ENCODE data around the gene ATP9B. TPM values are rescaled to one million over a fixed set of nuclear protein-coding genes. Genes with fewer than 3 reads are reported as not detected.
A peak's percentile ranks its signal among the peaks of the same experiment; 100 is the strongest.
"Not testable (repeated sequence)": the region's sequence is repeated elsewhere in the genome, so short reads cannot be mapped to it uniquely, and the experiment has no call there.

Gene ATP9B
- total RNA-seq, 8 experiments from 2014 or later, result 15.6 to 44.1 (median 21.6) TPM

DNA sequence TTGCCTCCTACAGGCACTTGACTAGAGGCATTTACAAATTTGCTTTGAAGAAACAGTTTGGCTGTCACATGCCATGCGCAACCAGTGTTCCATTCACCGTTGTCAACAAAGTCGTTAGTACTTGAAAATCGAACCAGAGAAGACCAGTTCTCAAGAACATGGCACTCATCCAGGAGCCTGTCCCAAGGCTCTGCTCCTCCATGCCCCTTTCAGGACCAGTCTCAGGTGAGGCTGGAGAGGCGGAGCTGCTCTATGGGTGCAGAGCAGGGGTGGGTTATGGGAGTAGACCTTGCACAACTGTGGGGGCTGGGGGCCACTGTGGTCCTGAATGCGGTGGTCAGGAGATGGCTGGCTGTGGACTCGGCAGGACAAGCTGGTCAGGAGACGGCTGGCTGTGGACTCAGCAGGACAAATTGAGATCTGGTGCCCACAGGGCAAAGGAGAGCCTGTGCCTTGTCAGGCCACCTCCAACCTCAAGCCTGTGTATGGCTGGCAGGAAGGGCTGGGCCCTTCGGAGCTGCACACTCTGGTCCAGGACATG lies 12.3 kb upstream of the ATP9B start:
- no peak for ATAC-seq (replicated peaks in 6 of 8)

GRCh38 chr18:79058007-79058406 lies 11.2 kb upstream of the ATP9B start:
- WGBS, 10 experiments, result 0 to 60% (median 0%) methylated on average over 1 to 2 of the region's 2 CpGs; no CpG with 5 or more reads in 5 of the 10 experiments
- Histone ChIP-seq H3K4me1 (replicated peaks in 1 of 2) (no peaks in the 10 kb centered on the region), H3K4me3 (no peak overlapping the region), H3K27ac (no peak overlapping the region)
- ATAC-seq (replicated peaks in 6 of 8), result no peak
- in situ Hi-C loops (cut with MboI; ENCODE audit: low pct_unique_long_range_greater_than_20kb in 2 of 9, low sequenced_read_pairs in 9 of 9, unreplicated experiment in 9 of 9), result no loop called here

More for the DNA sequence above, 12.3 kb upstream of the ATP9B start:
- Histone ChIP-seq H3K4me3 (no peak overlapping the region), H3K27ac (no peak overlapping the region), H3K4me1 (replicated peaks in 1 of 2) (no peaks in the 10 kb centered on the region)
- 20 to 100% (median 78%) methylated on average over 1 to 6 of the region's 9 CpGs; no CpG with 5 or more reads in 3 of the 10 experiments for WGBS, 10 experiments
- in situ Hi-C loops (cut with MboI; ENCODE audit: low pct_unique_long_range_greater_than_20kb in 2 of 9, low sequenced_read_pairs in 9 of 9, unreplicated experiment in 9 of 9), result no loop called here

- Histone ChIP-seq H3K27ac (no peak overlapping the region), H3K4me3 (no peak overlapping the region), H3K4me1 (replicated peaks in 1 of 2) (no peaks in the 10 kb centered on the region)
- in situ Hi-C loops (cut with MboI; ENCODE audit: low pct_unique_long_range_greater_than_20kb in 2 of 9, low sequenced_read_pairs in 9 of 9, unreplicated experiment in 9 of 9), result no loop called here
- ATAC-seq (replicated peaks in 6 of 8), result no peak
- 31 to 100% (median 87%) methylated on average over 1 to 6 of the region's 9 CpGs; no CpG with 5 or more reads in 2 of the 10 experiments for WGBS, 10 experiments
Measured at GRCh38 chr18:79062806-79063205, 6.4 kb upstream of the ATP9B start.

- Histone ChIP-seq H3K4me3 (no peak overlapping the region), H3K27ac (no peak overlapping the region), H3K4me1 (replicated peaks in 1 of 2) (no peaks in the 10 kb centered on the region)
- WGBS, 10 experiments, result 20 to 100% (median 68%) methylated on average over 1 to 5 of the region's 5 CpGs
- no peak for ATAC-seq (replicated peaks in 6 of 8)
- in situ Hi-C loops (cut with MboI; ENCODE audit: low pct_unique_long_range_greater_than_20kb in 2 of 9, low sequenced_read_pairs in 9 of 9, unreplicated experiment in 9 of 9), result no loop called here
Measured at GRCh38 chr18:79064228-79064627, 5.0 kb upstream of the ATP9B start.

GRCh38 chr18:79065802-79066201 lies 3.4 kb upstream of the ATP9B start:
- H3K4me3 ChIP-seq, result no peak overlapping the region
- no peak for ATAC-seq (replicated peaks in 6 of 8)
- 79 to 100% (median 89%) methylated on average over 2 of the region's 2 CpGs; no CpG with 5 or more reads in 4 of the 10 experiments for WGBS, 10 experiments
- in situ Hi-C loops (cut with MboI; ENCODE audit: low pct_unique_long_range_greater_than_20kb in 2 of 9, low sequenced_read_pairs in 9 of 9, unreplicated experiment in 9 of 9), result no loop called here
- peaks cover 3 to 6% of the 10 kb centered on the region in 2 donors for H3K4me1 ChIP-seq (replicated peaks in 1 of 2)
- no peak overlapping the region for H3K27ac ChIP-seq

- in situ Hi-C loops (cut with MboI; ENCODE audit: low pct_unique_long_range_greater_than_20kb in 2 of 9, low sequenced_read_pairs in 9 of 9, unreplicated experiment in 9 of 9), result no loop called here
- no peak overlapping the region for H3K4me3 ChIP-seq
- no peak for ATAC-seq (replicated peaks in 6 of 8)
- WGBS, 10 experiments, result 93 to 100% (median 100%) methylated on average over 1 to 4 of the region's 4 CpGs; no CpG with 5 or more reads in 1 of the 10 experiments
- peaks cover 3 to 6% of the 10 kb centered on the region in 2 donors for H3K4me1 ChIP-seq (replicated peaks in 1 of 2)
- H3K27ac ChIP-seq, result no peak overlapping the region
Measured at GRCh38 chr18:79067611-79068010, 1.6 kb upstream of the ATP9B start.

GRCh38 chr18:79068341-79068936 lies 755 bp upstream of the ATP9B start:
- in situ Hi-C loops (cut with MboI; ENCODE audit: low pct_unique_long_range_greater_than_20kb in 2 of 9, low sequenced_read_pairs in 9 of 9, unreplicated experiment in 9 of 9), result no loop called here
- Histone ChIP-seq H3K4me1 (replicated peaks in 1 of 2) (peaks cover 3 to 6% of the 10 kb centered on the region in 2 donors), H3K27ac (peak overlapping the region; percentile 6 to 79), H3K4me3 (peak overlapping the region; percentile 66 to 97 (median 90))
- ATAC-seq (replicated peaks in 6 of 8), result peak in 1 of 8 experiments; percentile 1
- WGBS, 10 experiments, result 33 to 100% (median 88%) methylated on average over 3 to 18 of the region's 49 CpGs

DNA sequence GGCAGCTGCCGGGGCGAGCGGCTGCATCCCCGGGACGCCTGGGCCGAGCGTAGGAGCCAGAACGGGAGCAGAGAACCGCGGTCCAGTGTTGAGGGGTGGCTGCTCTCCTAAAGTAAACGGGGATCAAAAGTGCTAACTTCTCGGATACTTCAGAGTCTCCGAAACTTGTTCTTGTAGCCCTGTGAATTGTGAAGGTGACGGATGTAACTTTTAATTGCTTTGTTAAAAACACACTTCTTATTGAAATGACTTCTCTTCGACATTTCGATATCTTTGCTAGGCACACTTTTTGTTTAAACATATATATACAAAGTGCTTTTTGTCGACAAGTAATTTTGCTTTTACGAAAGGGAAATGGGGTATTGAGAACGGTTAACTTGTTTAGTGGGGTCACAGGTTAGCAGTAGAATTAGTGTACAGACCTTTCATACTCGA lies 540 bp downstream of the ATP9B start:
- Histone ChIP-seq H3K27ac (peak overlapping the region; percentile 82 to 92), H3K4me1 (replicated peaks in 1 of 2) (peaks cover 3 to 6% of the 10 kb centered on the region in 2 donors), H3K4me3 (peak overlapping the region; percentile 66 to 97 (median 90))
- in situ Hi-C loops (cut with MboI; ENCODE audit: low pct_unique_long_range_greater_than_20kb in 2 of 9, low sequenced_read_pairs in 9 of 9, unreplicated experiment in 9 of 9), result no loop called here
- peak in 2 of 8 experiments; percentile 38 to 39 for ATAC-seq (replicated peaks in 6 of 8)
- WGBS, 10 experiments, result 0 to 19% (median 0%) methylated on average over 4 to 12 of the region's 20 CpGs

- peaks cover 3 to 6% of the 10 kb centered on the region in 2 donors for H3K4me1 ChIP-seq (replicated peaks in 1 of 2)
- ATAC-seq (replicated peaks in 6 of 8), result no peak
- no peak overlapping the region for H3K27ac ChIP-seq
- H3K4me3 ChIP-seq, result peak overlapping the region; percentile 66 to 97 (median 90)
- in situ Hi-C loops (cut with MboI; ENCODE audit: low pct_unique_long_range_greater_than_20kb in 2 of 9, low sequenced_read_pairs in 9 of 9, unreplicated experiment in 9 of 9), result no loop called here
- WGBS, 10 experiments, result 61 to 96% (median 80%) methylated on average over 2 to 3 of the region's 3 CpGs
Measured at GRCh38 chr18:79070486-79070885, 1.3 kb downstream of the ATP9B start.

GRCh38 chr18:79071037-79071436 lies 1.8 kb downstream of the ATP9B start:
- peak overlapping the region in 1 of 5 donors; percentile 97 for H3K4me3 ChIP-seq
- in situ Hi-C loops (cut with MboI; ENCODE audit: low pct_unique_long_range_greater_than_20kb in 2 of 9, low sequenced_read_pairs in 9 of 9, unreplicated experiment in 9 of 9), result no loop called here
- 88 to 100% (median 96%) methylated on average over 1 of the region's 1 CpG; no CpG with 5 or more reads in 4 of the 10 experiments for WGBS, 10 experiments
- ATAC-seq (replicated peaks in 6 of 8), result no peak
- H3K27ac ChIP-seq, result no peak overlapping the region
- peaks cover 3 to 6% of the 10 kb centered on the region in 2 donors for H3K4me1 ChIP-seq (replicated peaks in 1 of 2)

- no peak overlapping the region for H3K4me3 ChIP-seq
- H3K4me1 ChIP-seq (replicated peaks in 1 of 2), result peaks cover 3 to 6% of the 10 kb centered on the region in 2 donors
- no peak overlapping the region for H3K27ac ChIP-seq
- in situ Hi-C loops (cut with MboI; ENCODE audit: low pct_unique_long_range_greater_than_20kb in 2 of 9, low sequenced_read_pairs in 9 of 9, unreplicated experiment in 9 of 9), result no loop called here
- WGBS, 10 experiments, result 83 to 100% (median 93%) methylated on average over 1 to 3 of the region's 3 CpGs; no CpG with 5 or more reads in 1 of the 10 experiments
- ATAC-seq (replicated peaks in 6 of 8), result no peak
Measured at GRCh38 chr18:79071503-79072210, 2.5 kb downstream of the ATP9B start.

DNA sequence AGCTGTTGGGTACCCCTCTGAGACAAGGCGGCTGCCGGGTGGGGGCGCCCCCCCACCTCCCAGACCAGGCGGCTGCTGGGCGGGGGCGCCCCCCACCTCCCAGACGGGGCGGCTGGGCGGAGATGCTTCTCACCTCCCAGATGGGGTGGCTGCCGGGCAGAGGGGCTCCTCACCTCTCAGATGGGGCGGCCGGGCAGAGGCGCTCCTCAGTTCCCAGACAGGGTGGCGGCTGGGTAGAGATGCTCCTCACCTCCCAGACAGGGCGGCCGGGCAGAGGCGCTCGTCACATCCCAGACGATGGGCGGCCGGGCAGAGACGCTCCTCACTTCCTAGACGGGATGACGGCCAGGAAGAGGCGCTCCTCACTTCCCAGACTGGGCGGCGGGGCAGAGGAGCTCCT lies 3.5 kb downstream of the ATP9B start:
- in situ Hi-C loops (cut with MboI; ENCODE audit: low pct_unique_long_range_greater_than_20kb in 2 of 9, low sequenced_read_pairs in 9 of 9, unreplicated experiment in 9 of 9); ATAC-seq (replicated peaks in 6 of 8); H3K27ac ChIP-seq; H3K4me1 ChIP-seq (replicated peaks in 1 of 2); H3K4me3 ChIP-seq: not testable (repeated sequence)
- 90 to 97% methylated on average over 2 to 6 of the region's 27 CpGs; no CpG with 5 or more reads in 8 of the 10 experiments for WGBS, 10 experiments

DNA sequence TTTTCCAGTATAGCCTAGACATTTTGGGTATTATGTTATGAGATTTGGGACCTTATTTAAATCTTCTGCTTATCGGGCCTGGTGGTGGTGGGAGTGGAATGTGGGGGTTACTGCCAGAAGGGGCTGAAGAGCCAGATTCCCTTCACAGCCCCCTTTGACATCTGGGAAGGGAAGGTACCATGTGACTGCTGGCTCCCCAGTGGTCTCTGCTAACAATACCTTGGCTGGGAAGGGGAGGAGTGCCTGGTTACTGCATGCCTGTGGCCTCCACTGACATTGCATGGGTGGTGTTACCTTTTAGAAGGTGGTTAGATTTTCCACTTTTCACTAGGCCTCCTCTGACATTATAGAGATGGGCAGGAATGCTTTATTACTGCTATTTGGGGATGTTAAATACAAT lies 8.0 kb downstream of the ATP9B start:
- ATAC-seq (replicated peaks in 6 of 8), result no peak
- 36 to 100% (median 89%) methylated on average over 1 of the region's 1 CpG; no CpG with 5 or more reads in 6 of the 10 experiments for WGBS, 10 experiments
- in situ Hi-C loops (cut with MboI; ENCODE audit: low pct_unique_long_range_greater_than_20kb in 2 of 9, low sequenced_read_pairs in 9 of 9, unreplicated experiment in 9 of 9), result no loop called here
- Histone ChIP-seq H3K4me1 (replicated peaks in 1 of 2) (no peaks in the 10 kb centered on the region), H3K27ac (no peak overlapping the region), H3K4me3 (no peak overlapping the region)

Data from motor neuron (in vitro differentiated cells).